ENCODE measurements around the gene RBBP8NL.

RBBP8NL gene

DNA sequence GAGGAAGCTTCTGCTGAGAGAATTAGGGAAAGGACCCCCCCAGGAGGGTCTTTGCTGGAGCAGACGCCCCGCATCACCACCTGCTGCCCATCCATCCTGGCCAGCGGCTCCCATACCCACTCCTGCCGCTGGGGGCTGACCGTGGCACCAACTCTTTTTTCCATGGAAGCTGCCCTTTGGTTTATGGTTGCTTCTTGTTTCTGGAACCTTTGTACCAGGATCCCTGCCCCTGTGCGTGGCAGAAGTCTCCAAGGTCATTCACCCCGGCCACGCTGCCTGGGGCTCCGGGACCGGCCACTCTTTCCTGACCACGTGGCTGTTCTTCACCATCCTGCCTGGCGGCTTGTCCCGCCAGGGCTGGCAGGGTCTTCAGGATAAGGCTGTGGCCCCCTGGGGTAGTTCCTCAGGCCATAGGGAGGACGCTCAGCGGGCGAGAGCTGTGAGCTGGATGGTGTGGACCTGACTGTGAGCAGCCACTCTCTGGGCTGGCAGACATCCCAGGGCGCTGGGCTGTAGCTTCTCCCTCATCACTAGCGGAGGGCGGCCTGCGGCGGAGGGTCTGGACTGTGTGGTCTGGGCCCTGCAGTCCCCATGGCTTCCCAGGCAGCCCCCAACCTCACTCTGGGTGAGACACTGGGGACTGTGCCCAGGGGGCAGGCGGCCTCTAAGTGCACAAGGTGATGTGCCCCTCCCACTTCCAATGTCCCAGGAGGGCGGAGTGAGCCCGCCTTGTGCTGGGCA is 22.8 kb upstream of the RBBP8NL start:
- Histone ChIP-seq H3K9me2 (replicated peaks; ENCODE audit: low read depth, low read length) (no peaks in the 10 kb centered on the region), H2AFZ (ENCODE audit: low read length) (no peak overlapping the region), H3K27me3 (ENCODE audit: insufficient read depth, low read length, poor library complexity, severe bottlenecking) (no peaks in the 10 kb centered on the region), H3F3A (ENCODE audit: low read depth) (no peaks in the 10 kb centered on the region), H3K9me3 (ENCODE audit: insufficient read depth, low read depth, low read length) (no peaks in the 10 kb centered on the region), H3K79me2 (ENCODE audit: insufficient read depth, low read length) (no peaks in the 10 kb centered on the region), H4K20me1 (ENCODE audit: insufficient read depth, low read length, poor library complexity, severe bottlenecking) (no peaks in the 10 kb centered on the region), H3K4me2 (ENCODE audit: low read depth, low read length, poor library complexity, severe bottlenecking) (no peak overlapping the region), H3K4me1 (ENCODE audit: insufficient read depth, low read length, poor library complexity, severe bottlenecking) (no peaks in the 10 kb centered on the region), H3K36me3 (ENCODE audit: insufficient read depth, low read length) (no peaks in the 10 kb centered on the region), H3K4me3 (ENCODE audit: low read length, poor library complexity, severe bottlenecking) (no peak overlapping the region), H3K9ac (ENCODE audit: low read depth, low read length, poor library complexity, severe bottlenecking) (no peak overlapping the region)
- no peak for TF ChIP-seq EZH2phosphoT487 (IDR thresholded peaks at IDR 0.05; ENCODE audit: borderline replicate concordance)
- TF ChIP-seq, protein P1, sequence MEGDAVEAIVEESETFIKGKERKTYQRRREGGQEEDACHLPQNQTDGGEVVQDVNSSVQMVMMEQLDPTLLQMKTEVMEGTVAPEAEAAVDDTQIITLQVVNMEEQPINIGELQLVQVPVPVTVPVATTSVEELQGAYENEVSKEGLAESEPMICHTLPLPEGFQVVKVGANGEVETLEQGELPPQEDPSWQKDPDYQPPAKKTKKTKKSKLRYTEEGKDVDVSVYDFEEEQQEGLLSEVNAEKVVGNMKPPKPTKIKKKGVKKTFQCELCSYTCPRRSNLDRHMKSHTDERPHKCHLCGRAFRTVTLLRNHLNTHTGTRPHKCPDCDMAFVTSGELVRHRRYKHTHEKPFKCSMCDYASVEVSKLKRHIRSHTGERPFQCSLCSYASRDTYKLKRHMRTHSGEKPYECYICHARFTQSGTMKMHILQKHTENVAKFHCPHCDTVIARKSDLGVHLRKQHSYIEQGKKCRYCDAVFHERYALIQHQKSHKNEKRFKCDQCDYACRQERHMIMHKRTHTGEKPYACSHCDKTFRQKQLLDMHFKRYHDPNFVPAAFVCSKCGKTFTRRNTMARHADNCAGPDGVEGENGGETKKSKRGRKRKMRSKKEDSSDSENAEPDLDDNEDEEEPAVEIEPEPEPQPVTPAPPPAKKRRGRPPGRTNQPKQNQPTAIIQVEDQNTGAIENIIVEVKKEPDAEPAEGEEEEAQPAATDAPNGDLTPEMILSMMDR (conservative IDR thresholded peaks at IDR 0.05; ENCODE audit: low read length), result no peak

DNA sequence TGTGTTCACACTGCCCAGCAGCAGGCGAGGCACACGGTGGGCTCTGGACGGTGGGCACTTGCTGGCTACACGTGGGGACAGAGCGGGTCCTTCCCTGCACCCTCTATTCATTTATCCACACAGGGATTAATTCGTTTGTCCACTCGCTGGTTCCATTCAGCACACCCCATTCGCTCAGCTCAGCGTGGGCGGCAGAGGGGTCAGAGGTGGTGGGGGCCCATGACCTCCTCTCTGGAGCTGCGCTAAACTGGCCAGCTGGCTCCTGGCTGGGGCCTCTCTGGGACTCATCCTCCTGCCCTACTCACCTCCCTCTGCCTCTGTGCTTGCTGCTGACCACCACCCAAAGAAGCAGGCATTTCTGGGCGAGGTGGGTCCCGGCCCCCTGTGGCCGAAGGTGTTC is 21.4 kb upstream of the RBBP8NL start:
- Histone ChIP-seq H3F3A (ENCODE audit: low read depth) (no peaks in the 10 kb centered on the region), H3K9me2 (replicated peaks; ENCODE audit: low read depth, low read length) (no peaks in the 10 kb centered on the region), H3K27me3 (ENCODE audit: insufficient read depth, low read length, poor library complexity, severe bottlenecking) (no peaks in the 10 kb centered on the region), H2AFZ (ENCODE audit: low read length) (no peak overlapping the region), H3K4me2 (ENCODE audit: low read depth, low read length, poor library complexity, severe bottlenecking) (no peak overlapping the region), H4K20me1 (ENCODE audit: insufficient read depth, low read length, poor library complexity, severe bottlenecking) (no peaks in the 10 kb centered on the region), H3K36me3 (ENCODE audit: insufficient read depth, low read length) (no peaks in the 10 kb centered on the region), H3K4me3 (ENCODE audit: low read length, poor library complexity, severe bottlenecking) (no peak overlapping the region), H3K9ac (ENCODE audit: low read depth, low read length, poor library complexity, severe bottlenecking) (no peak overlapping the region), H3K9me3 (ENCODE audit: insufficient read depth, low read depth, low read length) (no peaks in the 10 kb centered on the region), H3K4me1 (ENCODE audit: insufficient read depth, low read length, poor library complexity, severe bottlenecking) (no peaks in the 10 kb centered on the region), H3K79me2 (ENCODE audit: insufficient read depth, low read length) (no peaks in the 10 kb centered on the region)
- no peak for TF ChIP-seq EZH2phosphoT487 (IDR thresholded peaks at IDR 0.05; ENCODE audit: borderline replicate concordance)

DNA sequence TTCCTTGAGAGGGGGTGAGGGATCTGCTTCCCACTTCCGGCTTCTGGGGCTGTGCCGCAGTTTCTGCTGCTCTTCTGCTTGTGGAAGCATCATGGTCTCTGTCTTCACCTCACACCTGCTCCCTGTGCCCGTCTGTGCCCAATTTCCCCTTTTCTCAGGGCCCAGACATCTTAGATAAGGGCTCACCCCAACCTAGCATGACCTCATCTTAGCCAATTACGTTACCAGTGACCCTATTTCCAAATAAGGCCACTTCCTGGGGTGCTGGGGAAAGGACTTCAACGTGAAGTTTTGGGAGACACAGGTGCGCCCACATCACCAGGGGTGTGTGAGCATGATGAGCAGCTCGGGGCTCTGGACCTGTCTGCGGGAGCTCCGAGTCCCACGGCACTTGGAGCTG is 20.7 kb upstream of the RBBP8NL start:
- no peaks in the 10 kb centered on the region for H3K9me3 ChIP-seq (ENCODE audit: insufficient read depth, low read depth, low read length)
- no peak overlapping the region for H3K4me3 ChIP-seq (ENCODE audit: low read length, poor library complexity, severe bottlenecking)
- H3K4me1 ChIP-seq (ENCODE audit: insufficient read depth, low read length, poor library complexity, severe bottlenecking), result no peaks in the 10 kb centered on the region
- no peak overlapping the region for H3K4me2 ChIP-seq (ENCODE audit: low read depth, low read length, poor library complexity, severe bottlenecking)
- H3F3A ChIP-seq (ENCODE audit: low read depth), result no peaks in the 10 kb centered on the region
- H3K9me2 ChIP-seq (replicated peaks; ENCODE audit: low read depth, low read length), result no peaks in the 10 kb centered on the region
- H4K20me1 ChIP-seq (ENCODE audit: insufficient read depth, low read length, poor library complexity, severe bottlenecking), result no peaks in the 10 kb centered on the region
- H3K36me3 ChIP-seq (ENCODE audit: insufficient read depth, low read length), result no peaks in the 10 kb centered on the region
- H3K79me2 ChIP-seq (ENCODE audit: insufficient read depth, low read length), result no peaks in the 10 kb centered on the region
- no peak overlapping the region for H3K9ac ChIP-seq (ENCODE audit: low read depth, low read length, poor library complexity, severe bottlenecking)
- H3K27me3 ChIP-seq (ENCODE audit: insufficient read depth, low read length, poor library complexity, severe bottlenecking), result no peaks in the 10 kb centered on the region
- no peak for TF ChIP-seq EZH2phosphoT487 (IDR thresholded peaks at IDR 0.05; ENCODE audit: borderline replicate concordance)
- TF ChIP-seq, protein P1 (conservative IDR thresholded peaks at IDR 0.05; ENCODE audit: low read length), result no peak
- H2AFZ ChIP-seq (ENCODE audit: low read length), result no peak overlapping the region
